Measurements from ENCODE around the gene THRSP.
A peak's percentile ranks its signal among the peaks of the same experiment; 100 is the strongest.
"Not testable (repeated sequence)": the region's sequence is repeated elsewhere in the genome, so short reads cannot be mapped to it uniquely, and the experiment has no call there.

The THRSP gene

DNA sequence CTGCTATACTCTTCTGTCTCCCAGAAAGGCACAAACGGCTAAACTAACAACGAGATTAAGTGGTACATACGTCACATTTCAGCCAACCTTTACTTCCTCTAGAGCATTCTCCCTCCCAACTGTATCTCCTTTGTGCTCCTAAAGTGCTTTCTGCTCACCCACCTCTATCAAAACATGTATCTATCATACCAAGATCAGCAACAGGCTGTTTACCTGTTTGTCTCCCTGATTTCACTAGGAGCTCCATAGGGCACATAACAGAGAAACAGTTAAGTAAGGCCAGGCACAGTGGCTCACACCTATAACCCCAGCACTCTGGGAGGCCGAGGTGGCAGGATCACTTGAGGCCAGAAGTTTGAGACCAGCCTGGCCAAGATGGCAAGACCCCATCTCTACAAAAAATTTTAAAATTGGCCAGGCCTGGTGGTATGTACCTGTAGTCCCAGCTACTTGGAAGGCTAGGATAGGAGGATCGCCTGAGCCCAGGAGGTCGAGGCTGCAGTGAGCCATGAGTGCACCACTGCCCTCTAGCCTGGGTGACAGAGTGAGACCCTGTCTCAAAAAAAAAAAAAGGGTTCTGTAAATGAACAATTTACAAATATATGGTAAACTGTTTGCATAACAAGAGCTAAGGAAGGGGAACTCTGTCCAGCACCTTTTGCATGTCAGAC is 13.2 kb downstream of the THRSP start:
- H3K4me1 Mint-ChIP-seq = peaks cover 51% of the 10 kb centered on the region
- peaks cover 10% of the 10 kb centered on the region for H3K36me3 Mint-ChIP-seq (ENCODE audit: insufficient read depth)
- ATAC-seq (replicated peaks; ENCODE audit: extremely low read depth, poor library complexity, severe bottlenecking) (no peak), DNase-seq (ENCODE audit: low spot score in 2 of 2) (no peak)
- H3K27ac Mint-ChIP-seq (ENCODE audit: low read depth) = peak overlapping the region; percentile 30
- peak overlapping the region; percentile 10 for H3K4me3 Mint-ChIP-seq
- H3K9me3 Mint-ChIP-seq = no peaks in the 10 kb centered on the region
- H3K27me3 Mint-ChIP-seq = no peaks in the 10 kb centered on the region

DNA sequence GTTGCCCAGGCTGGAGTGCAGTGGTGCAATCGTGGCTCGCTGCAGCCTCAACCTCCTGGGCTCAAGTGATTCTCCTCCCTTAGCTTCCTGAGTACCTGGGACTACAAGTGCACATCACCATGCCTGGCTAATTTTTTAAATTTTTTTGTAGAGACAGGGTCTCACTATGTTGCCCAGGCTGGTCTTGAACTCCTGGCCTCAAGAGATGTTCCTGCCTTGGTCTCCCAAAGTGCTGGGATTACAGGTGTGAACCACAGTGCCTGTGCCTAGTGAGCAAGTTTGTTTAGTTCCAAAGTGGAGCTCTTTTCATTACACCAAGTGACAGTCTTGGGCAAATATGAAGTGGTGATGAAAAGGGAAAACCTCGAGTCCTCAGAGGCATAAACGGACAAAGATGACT is 13.9 kb downstream of the THRSP start:
- peak overlapping the region; percentile 84 for H3K4me3 Mint-ChIP-seq
- H3K27me3 Mint-ChIP-seq; ATAC-seq (replicated peaks; ENCODE audit: extremely low read depth, poor library complexity, severe bottlenecking); DNase-seq (ENCODE audit: low spot score in 2 of 2); H3K9me3 Mint-ChIP-seq; H3K36me3 Mint-ChIP-seq (ENCODE audit: insufficient read depth): not testable (repeated sequence)
- peaks cover 53% of the 10 kb centered on the region for H3K4me1 Mint-ChIP-seq
- H3K27ac Mint-ChIP-seq (ENCODE audit: low read depth) = peak overlapping the region; percentile 21

DNA sequence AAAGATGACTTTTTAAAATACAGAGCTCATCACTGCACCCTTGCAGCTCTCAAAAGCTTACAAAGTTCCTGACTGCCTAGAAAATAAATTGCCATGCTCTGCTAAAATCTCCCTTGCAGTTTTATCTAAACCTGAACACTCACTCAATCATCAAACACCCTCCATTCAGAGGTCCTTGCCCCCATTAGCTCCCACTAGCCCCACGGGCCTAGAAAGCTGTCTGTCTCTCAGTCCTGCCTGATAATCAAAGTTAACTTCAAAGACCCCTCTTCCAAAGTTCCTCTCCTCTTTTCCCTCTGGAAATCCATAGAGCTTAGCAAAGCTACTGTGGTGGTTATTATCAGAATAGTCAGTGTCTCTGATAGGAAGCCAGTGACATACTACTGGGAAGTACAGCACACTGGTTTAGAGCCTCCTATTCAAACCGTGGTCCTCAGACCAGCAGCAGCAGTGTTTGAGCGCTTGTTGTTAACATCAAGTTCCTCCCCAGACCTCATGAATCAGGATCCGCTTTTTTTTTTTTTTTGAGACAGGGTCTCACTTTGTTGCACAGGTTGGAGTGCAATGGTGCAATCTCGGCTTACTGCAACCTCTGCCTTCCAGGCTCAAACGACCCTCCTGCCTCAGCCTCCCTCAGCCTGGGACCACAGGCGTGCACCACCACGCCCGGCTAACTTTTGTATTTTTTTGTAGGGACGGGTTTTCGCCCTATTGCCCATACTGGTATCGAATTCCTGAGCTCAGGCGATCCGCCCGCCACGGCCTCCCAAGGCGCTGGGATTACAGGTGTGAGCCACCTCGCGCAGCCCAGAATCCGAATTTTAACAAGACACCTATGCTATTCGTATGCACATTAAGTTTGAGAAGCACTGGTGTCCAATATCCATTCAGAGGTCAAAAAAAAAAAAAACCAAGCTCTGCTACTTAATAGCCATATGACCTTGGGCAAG is 14.8 kb downstream of the THRSP start:
- peaks cover 53% of the 10 kb centered on the region for H3K4me1 Mint-ChIP-seq

DNA sequence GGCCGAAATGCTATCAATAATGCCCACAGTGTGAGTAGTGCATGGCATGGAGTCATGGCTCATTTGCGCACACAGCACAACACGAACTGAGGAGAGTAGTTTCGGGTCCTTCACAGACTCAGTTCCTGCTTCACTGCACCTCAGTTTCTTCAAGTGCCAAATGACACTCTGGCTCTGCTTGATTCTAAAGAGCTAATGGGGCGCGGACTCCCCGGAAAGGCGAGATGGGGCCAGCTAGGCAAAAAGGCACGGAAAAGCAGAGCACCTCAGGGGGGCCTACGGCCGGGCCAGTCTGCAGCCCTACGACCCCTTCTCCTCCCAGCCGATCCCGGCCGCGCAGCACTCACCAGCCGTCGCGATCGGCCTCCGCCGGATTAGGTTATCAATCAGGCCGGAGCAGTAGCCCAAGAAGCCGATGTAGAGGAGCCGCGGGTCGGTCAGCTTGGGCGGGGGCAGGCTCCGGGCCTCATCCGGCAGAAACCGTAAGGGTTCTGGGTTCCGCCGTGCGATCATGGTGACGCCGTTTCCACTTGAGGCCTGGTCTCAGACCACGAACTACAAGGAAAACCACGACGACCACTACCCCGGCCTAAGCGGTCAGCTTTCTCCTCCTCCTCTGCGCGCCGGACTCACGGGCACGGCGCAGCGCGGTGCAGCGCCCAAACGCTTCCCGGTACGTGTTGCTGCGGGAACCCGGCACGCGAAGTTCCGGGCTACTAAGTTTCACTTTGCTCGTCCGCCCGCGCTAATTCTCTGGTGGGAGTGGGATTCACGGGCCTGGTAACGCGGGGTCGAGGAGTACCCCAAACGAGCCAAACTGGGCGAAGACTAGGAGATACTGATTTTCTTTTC is 15.8 kb downstream of the THRSP start, which contains the start of gene NDUFC2:
NDUFC2 (minus strand) TSS at position 631 of the 852 bp plus-strand sequence; CDS start at position 513, 118 bp downstream.
- H3K9me3 Mint-ChIP-seq = no peaks in the 10 kb centered on the region
- DNase-seq (ENCODE audit: low spot score in 2 of 2) (peak; percentile 41 to 51), ATAC-seq (replicated peaks; ENCODE audit: extremely low read depth, poor library complexity, severe bottlenecking) (peak; percentile 68)
- H3K4me3 Mint-ChIP-seq = peak within 1 kb of the TSS; percentile 84
- peaks cover 46% of the 10 kb centered on the region for H3K4me1 Mint-ChIP-seq
- no peaks in the 10 kb centered on the region for H3K27me3 Mint-ChIP-seq
- H3K27ac Mint-ChIP-seq (ENCODE audit: low read depth) = peak within 1 kb of the TSS; percentile 82
- peaks cover 4% of the 10 kb centered on the region for H3K36me3 Mint-ChIP-seq (ENCODE audit: insufficient read depth)

More for the DNA sequence above, 14.8 kb downstream of the THRSP start:
- no peaks in the 10 kb centered on the region for H3K9me3 Mint-ChIP-seq
- H3K27ac Mint-ChIP-seq (ENCODE audit: low read depth) = peak overlapping the region; percentile 82
- no peak for ATAC-seq (replicated peaks; ENCODE audit: extremely low read depth, poor library complexity, severe bottlenecking)
- H3K36me3 Mint-ChIP-seq (ENCODE audit: insufficient read depth) = peaks cover 8% of the 10 kb centered on the region
- no peaks in the 10 kb centered on the region for H3K27me3 Mint-ChIP-seq
- no peak for DNase-seq (ENCODE audit: low spot score in 2 of 2)
- H3K4me3 Mint-ChIP-seq = peak overlapping the region; percentile 84

DNA sequence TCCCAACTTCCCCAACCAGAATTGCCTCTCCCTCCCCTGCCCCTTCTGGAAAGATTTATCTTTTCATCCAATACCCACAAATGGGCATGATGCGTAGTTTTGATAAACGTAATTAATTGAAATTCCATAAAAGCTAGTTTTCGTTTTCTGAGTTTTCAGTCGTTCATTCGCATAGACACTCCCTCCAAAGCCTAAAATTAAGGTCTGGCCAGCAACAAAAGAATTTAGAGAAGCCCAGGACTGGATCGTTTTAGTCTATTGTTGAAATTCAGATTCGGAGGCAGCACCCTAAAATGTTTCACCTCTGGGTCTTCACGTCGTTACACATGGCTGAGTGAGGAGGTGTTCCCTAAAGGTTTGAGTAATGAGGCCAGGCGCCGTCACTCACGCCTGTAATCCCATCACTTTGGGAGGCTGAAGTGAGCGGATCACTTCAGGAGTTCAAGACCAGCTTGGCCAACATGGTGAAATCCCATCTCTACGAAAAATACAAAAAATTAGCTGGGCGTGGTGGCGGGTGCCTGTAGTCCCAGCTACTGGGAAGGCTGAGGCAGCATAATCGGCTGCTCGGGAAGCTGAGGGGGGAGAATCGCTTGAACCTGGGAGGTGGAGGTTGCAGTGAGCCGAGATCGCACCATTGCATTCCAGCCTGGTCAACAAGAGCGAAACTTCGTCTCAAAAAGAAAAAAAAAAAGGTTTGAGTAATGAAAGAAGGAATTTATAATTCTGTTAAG is 16.6 kb downstream of the THRSP start:
- Mint-ChIP-seq H3K4me1 (peaks cover 39% of the 10 kb centered on the region), H3K36me3 (ENCODE audit: insufficient read depth) (peaks cover 2% of the 10 kb centered on the region), H3K4me3 (peak overlapping the region; percentile 84), H3K9me3 (no peaks in the 10 kb centered on the region), H3K27me3 (no peaks in the 10 kb centered on the region), H3K27ac (ENCODE audit: low read depth) (peak overlapping the region; percentile 82)
- ATAC-seq (replicated peaks; ENCODE audit: extremely low read depth, poor library complexity, severe bottlenecking) (no peak), DNase-seq (ENCODE audit: low spot score in 2 of 2) (no peak)

DNA sequence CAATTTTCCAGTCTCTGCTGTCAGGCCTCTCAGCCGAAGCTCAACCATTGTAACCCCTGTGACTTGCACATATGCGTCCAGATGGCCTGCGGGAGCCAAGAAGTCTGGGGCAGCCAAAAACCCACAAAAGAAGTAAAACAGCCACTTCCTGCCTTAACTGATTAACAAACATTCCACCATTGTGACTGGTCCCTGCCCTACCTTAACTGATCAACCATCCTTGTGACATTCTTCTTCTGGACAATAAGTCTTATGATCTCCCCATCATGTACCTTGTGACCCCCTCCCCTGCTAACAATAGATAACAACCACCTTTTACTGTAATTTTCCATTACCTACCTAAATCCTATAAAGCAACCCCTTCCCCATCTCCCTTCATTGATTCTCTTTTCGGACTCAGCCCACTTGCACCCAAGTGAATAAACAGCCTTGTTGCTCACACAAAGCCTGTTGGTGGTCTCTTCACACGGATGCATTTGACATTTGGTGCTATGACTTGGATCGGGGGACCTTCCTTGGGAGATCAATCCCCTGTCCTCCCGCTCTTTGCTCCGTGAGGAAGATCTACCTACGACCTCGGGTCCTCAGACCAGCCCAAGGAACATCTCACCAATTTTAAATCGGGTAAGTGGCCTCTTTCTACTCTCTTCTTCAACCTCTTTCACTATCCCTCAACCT is 17.3 kb downstream of the THRSP start:
- Mint-ChIP-seq H3K9me3 (no peaks in the 10 kb centered on the region), H3K36me3 (ENCODE audit: insufficient read depth) (peaks cover 2% of the 10 kb centered on the region), H3K4me1 (peaks cover 34% of the 10 kb centered on the region), H3K27me3 (no peaks in the 10 kb centered on the region), H3K4me3 (peak overlapping the region; percentile 66), H3K27ac (ENCODE audit: low read depth) (peak overlapping the region; percentile 47)
- ATAC-seq (replicated peaks; ENCODE audit: extremely low read depth, poor library complexity, severe bottlenecking) (no peak), DNase-seq (ENCODE audit: low spot score in 2 of 2) (no peak)

DNA sequence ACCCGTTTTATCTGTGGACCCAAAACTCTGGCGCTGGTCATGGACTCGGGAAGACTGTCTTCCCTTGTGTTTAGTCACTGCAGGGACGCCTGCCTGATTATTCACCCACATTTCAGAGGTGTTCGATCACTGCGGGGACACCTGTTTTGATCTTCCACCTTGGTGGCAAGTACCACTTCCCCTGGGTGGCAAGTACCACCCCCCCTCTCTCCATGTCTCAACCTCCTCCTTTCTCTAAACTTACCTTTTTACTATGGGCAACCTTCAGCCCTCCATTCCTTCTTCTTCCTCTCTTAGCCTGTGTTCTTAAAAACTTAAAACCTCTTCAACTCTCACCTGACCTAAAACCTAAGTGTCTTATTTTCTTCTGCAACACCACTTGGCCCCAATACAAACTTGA is 17.9 kb downstream of the THRSP start:
- no peak for DNase-seq (ENCODE audit: low spot score in 2 of 2)
- Mint-ChIP-seq H3K4me3 (peak overlapping the region; percentile 66), H3K27ac (ENCODE audit: low read depth) (peak overlapping the region; percentile 47), H3K27me3 (no peaks in the 10 kb centered on the region), H3K9me3 (no peaks in the 10 kb centered on the region), H3K36me3 (ENCODE audit: insufficient read depth) (peaks cover 2% of the 10 kb centered on the region), H3K4me1 (peaks cover 30% of the 10 kb centered on the region)
- peak; percentile 21 for ATAC-seq (replicated peaks; ENCODE audit: extremely low read depth, poor library complexity, severe bottlenecking)

DNA sequence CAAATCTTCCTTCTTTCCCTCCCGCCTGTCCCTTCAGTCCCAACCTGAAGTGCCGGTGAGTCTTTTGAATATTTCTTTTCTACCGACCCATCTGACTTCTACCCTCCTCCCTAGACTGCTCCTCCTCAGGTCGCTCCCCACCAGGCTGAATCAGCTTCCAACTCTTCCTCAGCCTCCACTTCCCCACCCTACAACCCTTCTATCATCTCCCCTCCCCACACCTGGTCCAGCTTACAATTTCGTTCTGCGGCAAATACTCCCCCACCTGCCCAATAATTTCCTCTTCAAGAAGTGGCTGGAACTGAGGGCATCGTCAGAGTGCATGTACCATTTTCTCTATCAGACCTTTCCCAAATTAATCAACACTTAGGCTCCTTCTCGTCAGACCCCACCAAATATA is 18.5 kb downstream of the THRSP start:
- Mint-ChIP-seq H3K4me1 (peaks cover 25% of the 10 kb centered on the region), H3K27ac (ENCODE audit: low read depth) (peak overlapping the region; percentile 47), H3K36me3 (ENCODE audit: insufficient read depth) (peaks cover 2% of the 10 kb centered on the region), H3K9me3 (no peaks in the 10 kb centered on the region), H3K4me3 (peak overlapping the region; percentile 66), H3K27me3 (no peaks in the 10 kb centered on the region)
- ATAC-seq (replicated peaks; ENCODE audit: extremely low read depth, poor library complexity, severe bottlenecking) (no peak), DNase-seq (ENCODE audit: low spot score in 2 of 2) (no peak)

DNA sequence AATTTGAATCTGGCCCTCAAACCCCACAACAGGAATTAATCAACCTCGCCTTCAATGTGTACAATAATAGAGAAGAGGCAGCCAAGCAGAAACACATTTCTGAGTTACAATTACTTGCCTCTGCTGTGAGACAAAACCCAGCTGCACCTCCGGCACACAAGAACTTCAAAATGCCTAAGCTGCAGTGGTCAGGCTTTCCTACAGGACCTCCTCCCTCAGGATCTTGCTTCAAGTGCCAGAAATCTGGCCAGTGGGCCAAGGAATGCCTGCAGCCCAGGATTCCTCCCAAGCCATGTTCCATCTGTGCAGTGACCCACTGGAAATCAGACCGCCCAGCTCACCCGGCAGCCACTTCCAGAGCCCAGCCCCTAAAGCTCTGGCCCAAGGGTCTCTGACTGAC is 19.4 kb downstream of the THRSP start:
- H3K27ac Mint-ChIP-seq (ENCODE audit: low read depth) = no peak overlapping the region
- no peaks in the 10 kb centered on the region for H3K9me3 Mint-ChIP-seq
- peaks cover 20% of the 10 kb centered on the region for H3K4me1 Mint-ChIP-seq
- H3K36me3 Mint-ChIP-seq (ENCODE audit: insufficient read depth) = peaks cover 2% of the 10 kb centered on the region
- no peak for ATAC-seq (replicated peaks; ENCODE audit: extremely low read depth, poor library complexity, severe bottlenecking)
- H3K4me3 Mint-ChIP-seq = no peak overlapping the region
- DNase-seq (ENCODE audit: low spot score in 2 of 2) = no peak
- no peaks in the 10 kb centered on the region for H3K27me3 Mint-ChIP-seq

DNA sequence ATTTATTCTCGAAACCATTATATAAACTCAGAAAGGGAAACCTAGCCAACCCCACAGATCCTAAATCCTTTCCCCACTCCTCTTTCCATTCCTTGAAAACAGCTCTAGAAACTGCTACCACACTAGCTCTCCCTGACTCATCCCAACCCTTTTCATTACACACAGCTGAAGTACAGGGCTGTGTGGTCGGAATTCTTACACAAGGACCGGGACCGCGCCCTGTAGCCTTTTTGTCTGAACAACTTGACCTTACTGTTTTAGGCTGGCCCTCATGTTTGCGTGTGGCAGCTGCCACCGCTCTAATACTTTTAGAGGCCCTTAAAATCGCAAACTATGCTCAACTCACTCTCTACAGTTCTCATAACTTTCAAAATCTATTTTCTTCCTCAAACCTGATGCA is 20.8 kb downstream of the THRSP start:
- H3K36me3 Mint-ChIP-seq (ENCODE audit: insufficient read depth); DNase-seq (ENCODE audit: low spot score in 2 of 2); H3K9me3 Mint-ChIP-seq: not testable (repeated sequence)

DNA sequence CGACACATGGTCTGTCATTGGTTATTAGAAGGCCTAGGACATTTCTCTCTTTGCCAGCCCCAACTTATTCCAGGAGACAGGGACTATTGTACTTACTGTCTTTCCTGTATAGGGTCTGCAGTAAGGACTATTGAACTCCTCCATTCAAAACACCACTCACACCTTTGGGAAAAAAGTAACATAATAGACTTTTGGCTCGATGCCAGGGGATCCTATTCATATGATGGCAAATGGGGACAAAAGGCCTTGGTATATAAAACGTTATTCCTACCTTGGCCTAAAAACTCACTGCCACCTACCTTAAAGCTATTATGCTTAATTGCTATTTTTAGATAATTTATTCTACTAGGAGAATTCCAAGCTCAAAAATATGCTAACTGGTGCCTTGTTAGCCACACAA is 22.3 kb downstream of the THRSP start:
- DNase-seq (ENCODE audit: low spot score in 2 of 2) = no peak
- no peak for ATAC-seq (replicated peaks; ENCODE audit: extremely low read depth, poor library complexity, severe bottlenecking)
- Mint-ChIP-seq H3K4me3 (no peak overlapping the region), H3K4me1 (peaks cover 11% of the 10 kb centered on the region), H3K27me3 (no peaks in the 10 kb centered on the region), H3K36me3 (ENCODE audit: insufficient read depth) (no peaks in the 10 kb centered on the region), H3K9me3 (no peaks in the 10 kb centered on the region), H3K27ac (ENCODE audit: low read depth) (no peak overlapping the region)

More for the DNA sequence above, 20.8 kb downstream of the THRSP start:
- not testable (repeated sequence) for H3K27ac Mint-ChIP-seq (ENCODE audit: low read depth); H3K4me3 Mint-ChIP-seq; ATAC-seq (replicated peaks; ENCODE audit: extremely low read depth, poor library complexity, severe bottlenecking); H3K27me3 Mint-ChIP-seq
- peaks cover 14% of the 10 kb centered on the region for H3K4me1 Mint-ChIP-seq

All from central memory CD8-positive, alpha-beta T cell (primary cell).